Neural progenitor cell (in vitro differentiated cells): ENCODE data around the gene KIAA0930.

Source experiments
- EZH2phosphoT487 ChIP-seq: fragments of 200-600 bp; sonication (generic); IDR thresholded peaks from 2 replicates; pipeline ENCODE4 v1.6.1; 2017; ENCODE audit warnings: antibody characterized with exemption
- TF ChIP-seq, protein P1 (sequence below): fragments of 200-600 bp; sonication (generic); IDR thresholded peaks from 2 replicates; pipeline ENCODE4 v1.5.1; 2017; ENCODE audit warnings: antibody characterized with exemption, mild to moderate bottlenecking

DNA sequence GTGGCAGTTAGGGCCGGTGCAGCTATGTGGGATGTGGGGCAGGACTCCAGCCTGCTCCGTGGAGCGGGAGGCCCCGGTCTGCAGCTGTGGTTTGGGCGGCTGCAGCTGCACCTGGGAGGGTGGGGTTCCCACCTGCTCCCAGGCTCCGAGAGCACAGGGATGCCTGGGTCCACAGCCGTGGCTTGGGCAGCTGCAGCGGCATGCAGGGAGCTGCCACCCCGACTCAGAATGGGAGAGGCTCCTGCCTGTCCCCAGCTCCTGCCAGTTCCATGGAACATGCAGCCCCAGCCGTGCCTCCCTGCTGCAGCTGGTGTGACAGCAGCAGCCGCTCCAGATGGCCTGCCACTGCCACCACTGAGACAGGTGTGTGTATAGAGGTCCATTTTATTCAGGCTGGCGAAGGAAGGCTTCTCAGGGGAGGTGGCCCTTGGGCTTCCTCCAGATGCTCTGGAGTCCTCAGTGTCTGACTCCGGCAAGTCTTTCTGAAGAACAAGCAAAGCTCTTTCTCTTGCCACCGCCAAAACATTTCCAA, 22.3 kb upstream of the KIAA0930 start:
- TF ChIP-seq, protein P1, sequence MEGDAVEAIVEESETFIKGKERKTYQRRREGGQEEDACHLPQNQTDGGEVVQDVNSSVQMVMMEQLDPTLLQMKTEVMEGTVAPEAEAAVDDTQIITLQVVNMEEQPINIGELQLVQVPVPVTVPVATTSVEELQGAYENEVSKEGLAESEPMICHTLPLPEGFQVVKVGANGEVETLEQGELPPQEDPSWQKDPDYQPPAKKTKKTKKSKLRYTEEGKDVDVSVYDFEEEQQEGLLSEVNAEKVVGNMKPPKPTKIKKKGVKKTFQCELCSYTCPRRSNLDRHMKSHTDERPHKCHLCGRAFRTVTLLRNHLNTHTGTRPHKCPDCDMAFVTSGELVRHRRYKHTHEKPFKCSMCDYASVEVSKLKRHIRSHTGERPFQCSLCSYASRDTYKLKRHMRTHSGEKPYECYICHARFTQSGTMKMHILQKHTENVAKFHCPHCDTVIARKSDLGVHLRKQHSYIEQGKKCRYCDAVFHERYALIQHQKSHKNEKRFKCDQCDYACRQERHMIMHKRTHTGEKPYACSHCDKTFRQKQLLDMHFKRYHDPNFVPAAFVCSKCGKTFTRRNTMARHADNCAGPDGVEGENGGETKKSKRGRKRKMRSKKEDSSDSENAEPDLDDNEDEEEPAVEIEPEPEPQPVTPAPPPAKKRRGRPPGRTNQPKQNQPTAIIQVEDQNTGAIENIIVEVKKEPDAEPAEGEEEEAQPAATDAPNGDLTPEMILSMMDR, result no peak
- no peak for TF ChIP-seq EZH2phosphoT487
